ENCODE measurements around the gene NFIC.

The NFIC gene

DNA sequence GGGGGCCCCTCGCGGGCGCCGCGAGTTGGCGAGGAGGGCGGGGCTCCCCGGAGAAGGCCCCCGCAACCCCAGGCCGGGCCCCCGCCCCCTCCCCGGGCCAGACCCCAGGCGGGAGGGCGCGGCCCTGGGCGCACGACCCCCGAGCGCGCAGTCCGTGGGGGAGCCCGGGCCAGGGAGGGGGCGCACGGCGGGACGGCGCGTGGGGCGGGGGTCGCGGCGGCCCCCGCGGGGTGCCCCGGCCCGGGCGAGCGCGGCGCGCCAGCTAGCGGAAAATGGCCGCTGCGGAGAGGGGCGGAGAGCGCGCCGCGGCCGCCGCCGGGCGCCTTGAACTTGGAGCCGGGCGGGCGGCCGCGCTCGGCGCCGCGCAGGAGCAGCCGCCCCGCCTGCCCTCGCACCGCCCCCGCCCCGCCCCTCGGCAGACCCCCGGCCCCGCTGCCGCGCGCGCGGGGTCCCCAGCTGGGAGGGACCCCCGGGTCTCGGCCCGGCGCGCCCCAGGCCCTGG is 6.4 kb upstream of the NFIC start:
- DNase-seq = no peak

GRCh38 chr19:3360421-3361383 is 5.7 kb upstream of the NFIC start:
- no peak for DNase-seq

DNA sequence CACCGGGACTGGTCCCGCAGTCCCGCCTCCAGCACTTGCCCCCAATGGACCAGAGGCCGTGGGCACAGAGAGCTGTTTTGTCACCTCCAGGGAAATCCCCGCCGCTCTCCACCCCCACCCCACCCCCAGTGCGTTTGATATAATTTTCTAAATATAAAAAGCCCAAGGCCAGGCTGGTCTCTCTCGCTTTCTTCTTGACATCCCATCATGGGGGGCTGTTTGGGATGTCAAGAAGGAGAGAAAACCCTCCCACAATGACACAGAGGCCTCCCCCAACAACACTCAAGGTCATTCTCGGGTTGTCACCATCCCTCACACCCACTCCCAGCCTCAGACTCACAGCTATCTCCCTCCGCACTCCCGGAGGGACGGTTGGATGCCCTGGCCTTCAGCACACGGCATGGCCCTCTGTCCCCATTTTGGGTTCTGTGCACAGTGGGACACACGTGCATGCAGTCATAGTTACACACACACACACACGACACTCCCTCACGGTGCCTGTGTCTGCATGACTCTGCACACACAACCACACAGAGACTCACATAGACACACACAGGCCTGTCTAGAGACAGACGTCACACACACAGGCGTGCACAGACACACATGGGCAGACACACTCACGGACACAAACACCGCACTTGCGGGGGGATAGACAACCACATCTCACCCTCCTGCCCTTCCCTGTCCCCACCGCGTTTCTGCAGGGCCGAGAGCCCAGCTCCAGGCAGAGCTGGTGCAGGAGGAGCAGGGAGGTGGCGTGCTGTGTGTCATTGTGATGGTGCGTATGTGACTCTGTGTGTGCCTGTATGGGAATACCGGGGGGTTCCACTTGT is 4.8 kb upstream of the NFIC start:
- DNase-seq = no peak

- DNase-seq = no peak
Measured at GRCh38 chr19:3362217-3362906, 4.0 kb upstream of the NFIC start.

GRCh38 chr19:3363841-3364500 is 2.4 kb upstream of the NFIC start:
- DNase-seq = no peak

DNA sequence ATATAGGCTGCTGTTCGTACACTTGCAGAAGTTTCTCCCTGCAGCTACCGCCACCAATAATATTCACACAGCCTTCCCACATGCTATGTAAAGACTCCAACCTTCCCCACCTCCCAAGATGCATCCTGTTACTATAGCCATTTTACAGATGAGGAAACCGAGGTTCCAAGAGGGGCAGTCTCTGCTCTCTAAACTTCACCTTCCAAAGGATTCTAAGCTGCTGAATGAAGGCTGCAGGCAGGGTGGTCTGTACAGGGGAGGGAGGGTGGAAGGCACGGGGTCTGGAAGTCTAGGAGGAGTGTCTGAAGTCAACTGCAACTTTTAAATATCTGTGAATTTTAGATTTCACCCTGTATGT is 1.9 kb upstream of the NFIC start:
- DNase-seq = no peak

GRCh38 chr19:3365093-3365835 is 1.1 kb upstream of the NFIC start:
- DNase-seq = no peak

DNA sequence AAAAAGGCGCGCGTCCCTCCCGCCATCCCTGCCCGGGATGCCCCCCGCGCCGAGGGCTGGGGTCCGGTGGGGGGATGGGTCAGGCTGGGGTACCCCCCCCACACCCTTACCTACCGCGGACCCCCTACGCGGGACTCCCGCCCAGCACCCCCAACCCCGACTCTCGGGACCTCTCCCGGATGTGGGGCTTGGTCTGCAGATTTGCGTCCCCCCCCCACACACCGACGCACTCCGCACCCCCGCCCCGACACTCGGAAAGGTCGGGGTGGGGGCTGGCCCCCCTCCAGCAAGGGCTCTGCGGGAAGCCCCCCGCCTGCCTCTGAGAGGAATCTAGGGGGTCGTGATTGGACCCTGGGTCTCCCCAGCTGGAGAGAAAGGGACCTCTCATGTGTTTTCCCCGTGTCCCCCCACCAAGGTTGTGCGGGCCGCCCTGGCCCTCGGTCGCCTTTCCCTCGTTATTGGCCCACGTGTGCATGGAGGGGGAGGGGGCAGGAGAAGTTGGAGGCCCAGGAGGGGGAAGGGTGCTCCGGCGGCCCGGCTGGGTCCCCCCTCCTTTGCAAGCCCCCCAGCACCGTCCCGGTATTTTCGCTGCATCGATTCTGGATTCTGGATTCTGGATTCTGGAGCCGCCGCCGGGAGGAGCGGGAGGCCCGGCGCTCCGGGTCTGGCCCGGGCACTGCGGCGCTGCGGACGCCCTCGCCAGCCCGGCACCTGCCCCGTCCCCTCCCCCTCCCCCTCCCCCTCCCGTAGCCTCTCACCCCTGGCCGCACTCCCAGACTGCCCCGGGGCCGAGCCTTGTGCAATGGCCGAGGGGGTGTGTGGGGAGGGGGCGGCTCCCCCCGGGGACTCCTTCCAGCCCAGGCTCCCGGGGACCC is 607 bp downstream of the NFIC start:
- DNase-seq = no peak

- no peak for DNase-seq
Measured at GRCh38 chr19:3367628-3368440, 1.5 kb downstream of the NFIC start.

DNA sequence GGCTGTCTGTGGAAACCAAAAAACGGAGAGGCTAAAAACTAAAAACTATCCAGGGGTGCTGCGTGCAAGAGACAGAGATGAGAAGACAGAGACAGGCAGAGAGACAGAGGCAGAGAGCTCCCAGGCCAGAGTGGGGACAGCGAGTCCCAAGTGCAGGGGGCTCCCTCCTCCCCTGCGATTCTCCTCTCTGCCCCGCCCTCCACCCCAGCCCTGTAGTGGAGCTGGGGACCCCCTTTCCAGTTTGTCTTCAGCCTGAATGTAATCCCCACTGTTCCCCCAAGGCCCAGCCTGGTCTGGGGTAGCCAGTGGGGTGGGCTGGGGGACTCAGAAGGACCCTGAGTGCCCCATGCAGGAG is 2.0 kb downstream of the NFIC start:
- no peak for DNase-seq

DNA sequence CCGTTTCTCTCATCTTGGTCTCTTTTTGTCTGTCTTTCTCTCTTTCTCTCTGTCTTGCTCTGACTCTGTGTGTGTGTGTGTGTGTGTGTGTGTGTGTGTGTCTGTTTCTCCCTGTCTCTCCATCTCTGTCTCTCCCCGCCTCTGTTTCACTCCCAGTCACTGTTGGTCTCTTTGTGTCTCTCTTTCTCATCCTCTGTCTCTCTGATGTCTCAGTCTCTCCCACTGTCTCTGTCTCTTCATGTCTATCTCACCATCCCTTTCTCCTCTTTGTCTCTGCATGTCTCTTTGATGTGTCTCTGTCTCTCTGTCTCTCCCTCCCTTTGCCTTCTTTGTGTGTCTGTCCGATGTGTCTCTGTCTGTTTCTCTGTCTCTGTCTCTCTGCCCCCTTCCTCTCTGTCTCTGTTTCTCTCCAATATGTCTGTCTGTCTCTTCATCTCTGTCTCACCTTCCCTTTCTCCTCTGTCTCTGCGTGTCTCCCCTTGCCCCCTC is 2.5 kb downstream of the NFIC start:
- DNase-seq = no peak

DNA sequence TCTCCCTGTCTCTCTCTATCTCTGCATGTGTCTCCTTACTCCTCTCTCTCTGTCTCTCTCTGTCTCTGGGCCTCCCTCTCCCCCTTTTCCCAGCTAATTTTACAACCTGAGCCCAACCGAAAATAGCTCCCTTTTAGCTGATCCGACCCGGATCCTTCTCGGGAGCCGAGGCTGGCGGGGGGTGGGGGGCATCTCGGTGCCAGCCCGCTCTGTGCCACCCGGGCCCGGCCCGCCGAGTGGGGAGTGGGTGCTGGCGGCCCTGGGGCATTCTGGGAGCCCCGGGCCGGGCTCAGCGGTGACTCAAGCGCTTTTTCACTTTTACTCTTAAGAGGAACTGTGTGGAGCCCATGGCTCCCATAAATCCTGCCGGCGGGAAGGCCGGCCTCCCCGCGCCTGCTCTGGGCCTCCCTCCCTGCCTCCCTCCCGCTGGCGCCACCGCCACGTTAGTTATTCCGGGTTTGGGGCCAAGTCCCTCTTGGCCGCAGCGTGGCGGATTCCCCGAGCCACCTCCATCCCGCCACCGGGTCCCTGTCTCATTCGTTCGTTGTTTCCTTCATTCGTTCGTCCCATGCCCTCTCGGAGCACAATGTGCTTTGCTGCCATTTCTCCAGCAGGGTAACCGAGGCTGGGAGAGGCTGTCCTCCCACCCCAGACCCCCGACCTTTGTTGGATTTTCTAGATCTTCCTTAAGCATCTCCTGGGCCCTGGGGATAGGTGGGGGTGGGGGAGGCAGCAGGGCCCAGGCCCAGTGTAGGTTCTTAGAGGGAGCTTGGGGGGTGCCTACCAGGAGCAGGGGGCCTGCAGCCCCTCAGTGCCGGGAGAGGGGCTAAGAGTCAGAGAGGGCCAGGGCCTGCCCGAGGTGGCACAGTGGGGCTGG is 3.2 kb downstream of the NFIC start:
- no peak for DNase-seq

DNA sequence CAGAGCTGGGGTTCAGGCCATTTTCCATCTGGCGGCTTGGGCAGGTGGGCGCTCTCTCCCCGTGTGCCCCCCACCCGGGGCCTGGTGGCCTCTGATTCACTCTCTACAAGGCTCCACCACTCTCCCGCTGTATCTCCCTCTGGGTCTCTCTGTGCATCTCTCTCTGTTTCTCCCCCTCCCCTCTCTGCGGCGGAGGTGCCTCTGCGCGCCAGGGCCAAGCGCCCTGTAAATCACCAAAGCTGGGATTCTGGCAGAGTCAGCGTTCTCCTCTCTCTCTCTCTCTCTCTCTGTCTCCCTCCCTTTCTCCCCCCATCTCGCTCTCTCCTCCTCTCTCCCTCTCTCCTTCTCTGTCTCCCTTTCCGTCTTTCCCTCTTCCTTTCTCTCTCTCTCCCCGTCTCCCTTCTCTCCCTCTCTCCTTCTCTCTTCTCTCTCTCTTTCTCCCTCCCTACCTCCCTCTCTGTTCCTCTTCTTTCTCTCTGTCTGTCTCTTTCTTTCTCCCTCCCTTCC is 3.9 kb downstream of the NFIC start:
- DNase-seq = no peak

DNA sequence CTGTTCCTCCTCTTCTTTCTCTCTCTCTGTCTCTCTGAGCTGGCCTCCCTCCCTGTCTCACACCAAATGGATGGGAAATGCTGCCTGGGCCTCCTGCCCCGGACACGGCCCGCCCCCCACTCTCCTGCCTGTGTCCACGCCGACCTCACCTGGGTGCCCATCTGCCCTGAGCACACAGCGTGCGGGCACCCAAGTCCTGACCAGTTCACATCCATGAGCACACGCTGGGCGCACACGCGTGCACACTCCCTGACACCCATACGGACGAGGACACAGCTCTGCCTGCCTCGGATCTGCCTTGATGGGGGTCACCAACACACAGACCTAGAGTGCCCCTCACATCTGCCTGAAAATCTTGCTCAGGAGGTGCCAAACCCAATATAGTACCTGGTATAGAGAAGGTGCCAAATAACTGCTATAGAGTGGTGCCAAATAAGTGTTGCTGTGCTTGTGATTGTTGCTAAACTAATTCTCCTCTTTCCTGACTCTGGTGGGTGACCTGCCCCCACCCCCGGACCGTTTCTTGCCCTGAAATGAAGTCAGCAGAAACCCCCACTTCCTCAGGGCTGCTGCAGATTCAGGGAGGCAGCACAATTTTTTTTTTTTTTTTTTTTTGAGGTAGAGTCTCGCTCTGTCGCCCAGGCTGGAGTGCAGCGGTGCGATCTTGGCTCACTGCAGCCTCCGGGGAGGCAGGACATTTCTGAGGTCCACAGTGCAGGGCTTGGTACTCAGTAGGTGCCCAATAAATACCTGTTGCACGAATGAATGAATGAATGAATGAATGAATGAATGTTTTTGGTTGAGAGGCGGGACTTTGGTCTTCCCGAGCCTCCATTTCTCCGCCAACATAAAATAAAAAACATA is 4.6 kb downstream of the NFIC start:
- DNase-seq = no peak

DNA sequence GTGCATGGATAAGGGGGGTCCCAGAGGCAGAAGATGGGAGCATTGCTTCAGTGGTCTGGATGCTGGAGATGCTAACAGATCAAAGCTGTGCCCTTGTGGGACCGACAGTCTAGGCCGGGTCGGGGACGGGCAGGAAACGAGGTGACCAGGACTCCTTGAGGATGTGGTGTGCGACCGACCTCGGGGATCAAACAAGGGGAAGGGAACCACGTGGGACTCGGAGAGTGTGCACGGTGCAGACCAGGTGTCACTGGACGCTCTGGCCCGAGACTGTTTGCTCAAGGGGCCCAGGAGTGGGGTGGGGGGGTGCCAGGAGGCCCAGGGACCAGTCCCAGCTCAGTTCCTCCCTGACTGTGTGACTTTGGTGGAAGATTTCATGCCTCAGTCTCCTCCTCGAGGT is 6.0 kb downstream of the NFIC start:
- DNase-seq = no peak

DNA sequence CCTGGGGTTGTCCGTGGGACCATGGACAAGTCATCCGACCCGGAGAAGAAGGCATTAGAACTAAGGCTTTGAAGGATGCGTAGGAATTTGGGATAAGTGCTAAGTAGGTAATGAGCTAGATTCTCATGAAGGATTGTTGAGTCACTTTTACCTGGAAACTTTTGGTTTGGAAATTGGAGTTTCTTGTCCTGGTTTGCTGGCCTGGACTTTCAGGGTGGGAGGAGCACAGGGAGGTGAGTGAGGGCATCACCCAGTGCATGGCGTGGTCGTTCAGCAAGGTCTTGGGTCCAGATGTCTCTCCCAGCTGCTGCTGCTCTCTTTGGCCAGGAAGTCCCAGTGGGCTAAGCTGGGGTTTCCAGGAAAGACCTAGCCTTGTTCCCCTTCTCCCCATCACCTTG is 7.6 kb downstream of the NFIC start:
- DNase-seq = no peak

GRCh38 chr19:3374369-3375112 is 8.2 kb downstream of the NFIC start:
- no peak for DNase-seq
